Neutrophil (primary cell): ENCODE data around the gene RIMBP2.

Experiments used
- H3K27ac ChIP-seq: fragments of 200-600 bp; sonication (generic); 2 replicates; pipeline ENCODE4 v1.5.1; 2016; ENCODE audit warnings: mild to moderate bottlenecking, moderate library complexity
- H3K27me3 ChIP-seq: fragments of 200-600 bp; sonication (generic); 2 replicates; pipeline ENCODE4 v1.6.0; 2016; ENCODE audit warnings: mild to moderate bottlenecking
- H3K36me3 ChIP-seq: fragments of 200-600 bp; sonication (generic); 2 replicates; pipeline ENCODE4 v1.5.1; 2017
- H3K4me1 ChIP-seq, 2 experiments: fragments of 200-600 bp in 1 of 2; sonication (generic) in 1 of 2; 1 replicate in 1 of 2; 2 replicates in 1 of 2; pipeline versions ENCODE4 v1.5.1 to v1.6.1; 2013 to 2016; ENCODE audit warnings: low read depth in 1 of 2, low read length in 1 of 2, mild to moderate bottlenecking in 1 of 2, moderate library complexity in 1 of 2; ENCODE audit not compliant: control insufficient read depth in 1 of 2, insufficient read depth in 1 of 2
- H3K4me3 ChIP-seq, 2 experiments: fragments of 200-600 bp in 1 of 2; sonication (generic) in 1 of 2; 1 replicate in 1 of 2; 2 replicates in 1 of 2; pipeline ENCODE4 v1.5.1; 2013 to 2016; ENCODE audit warnings: low read depth in 1 of 2, low read length in 1 of 2, mild to moderate bottlenecking in 1 of 2, moderate library complexity in 1 of 2
- H3K9me3 ChIP-seq: fragments of 200-600 bp; sonication (generic); 2 replicates; pipeline ENCODE4 v1.5.1; 2016
- CTCF ChIP-seq: fragments of 200-600 bp; sonication (generic); IDR thresholded peaks from 2 replicates; pipeline ENCODE4 v1.5.1; 2016; ENCODE audit warnings: antibody characterized with exemption

The RIMBP2 gene

DNA sequence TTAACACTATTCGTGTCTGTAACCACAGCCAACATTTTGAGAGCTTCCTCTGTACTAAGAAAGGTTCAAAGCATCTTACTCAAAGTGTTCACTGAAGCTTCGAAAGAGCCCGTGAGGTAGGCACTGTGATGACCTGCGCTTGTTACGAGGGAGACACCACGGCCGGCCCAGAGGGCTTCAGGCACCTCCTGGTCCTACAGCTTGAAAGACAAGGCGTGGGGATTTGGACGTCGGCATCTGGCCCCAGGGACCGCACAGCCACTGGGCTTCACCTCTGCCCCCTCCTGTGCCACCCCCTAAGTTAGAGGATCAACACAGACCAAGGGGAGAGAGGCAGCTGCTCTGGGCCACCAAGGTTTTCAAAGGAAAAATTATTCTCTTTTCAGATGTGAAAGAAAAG, 75.6 kb downstream of the RIMBP2 start:
- Histone ChIP-seq H3K9me3 (no peaks in the 10 kb centered on the region), H3K27me3 (no peaks in the 10 kb centered on the region), H3K4me1 (no peaks in the 10 kb centered on the region), H3K36me3 (no peaks in the 10 kb centered on the region), H3K27ac (no peak overlapping the region), H3K4me3 (no peak overlapping the region)
- TF ChIP-seq CTCF: no peak

DNA sequence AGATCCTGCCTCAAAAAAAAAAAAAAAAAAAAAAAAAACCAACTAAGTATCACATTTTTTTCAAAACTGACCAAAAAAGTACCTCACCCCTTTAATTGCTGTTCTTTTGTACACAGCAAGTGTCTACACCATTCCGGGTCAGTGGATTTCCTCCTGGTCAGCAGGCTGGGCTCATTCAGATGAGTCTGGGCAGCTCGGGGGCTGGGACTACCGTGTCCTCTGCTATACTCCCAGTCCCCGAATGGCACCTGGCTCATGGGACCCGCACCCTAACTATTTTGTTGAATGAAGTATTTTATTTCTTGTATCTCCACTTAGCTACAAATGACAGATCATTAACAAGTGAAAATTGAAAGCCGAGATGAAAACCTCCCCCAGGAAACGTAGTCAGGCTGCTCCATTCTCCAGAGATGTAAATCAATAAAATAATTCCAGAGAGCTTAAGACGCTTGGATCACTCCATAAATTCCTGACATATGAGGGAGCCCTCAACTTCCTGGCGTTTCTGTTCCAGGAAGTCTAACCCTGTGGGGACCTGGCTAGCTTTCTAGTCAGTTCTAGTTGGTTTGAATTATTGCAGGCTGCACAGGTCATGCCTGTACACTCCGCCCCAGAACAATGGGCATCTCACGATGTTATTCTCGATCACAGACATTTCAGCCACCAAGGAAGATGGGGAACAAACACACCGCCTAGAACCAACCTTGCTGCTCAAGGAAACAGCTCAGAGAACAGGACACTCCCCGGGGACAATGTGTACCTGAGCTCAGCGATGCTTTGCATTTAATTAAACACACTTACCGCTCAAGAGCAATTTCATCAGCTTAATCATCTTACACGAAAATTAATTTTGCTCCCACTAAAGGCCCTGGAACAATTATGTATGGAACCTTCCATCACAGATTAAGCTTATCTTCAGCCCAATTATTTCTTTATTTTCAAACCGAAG, 76.3 kb downstream of the RIMBP2 start:
- H3K4me3 ChIP-seq: no peak overlapping the region
- TF ChIP-seq CTCF: no peak
- H3K36me3 ChIP-seq: no peaks in the 10 kb centered on the region
- H3K27ac ChIP-seq: no peak overlapping the region
- H3K9me3 ChIP-seq: no peaks in the 10 kb centered on the region
- peaks cover 5% of the 10 kb centered on the region for H3K27me3 ChIP-seq
- no peaks in the 10 kb centered on the region for H3K4me1 ChIP-seq

DNA sequence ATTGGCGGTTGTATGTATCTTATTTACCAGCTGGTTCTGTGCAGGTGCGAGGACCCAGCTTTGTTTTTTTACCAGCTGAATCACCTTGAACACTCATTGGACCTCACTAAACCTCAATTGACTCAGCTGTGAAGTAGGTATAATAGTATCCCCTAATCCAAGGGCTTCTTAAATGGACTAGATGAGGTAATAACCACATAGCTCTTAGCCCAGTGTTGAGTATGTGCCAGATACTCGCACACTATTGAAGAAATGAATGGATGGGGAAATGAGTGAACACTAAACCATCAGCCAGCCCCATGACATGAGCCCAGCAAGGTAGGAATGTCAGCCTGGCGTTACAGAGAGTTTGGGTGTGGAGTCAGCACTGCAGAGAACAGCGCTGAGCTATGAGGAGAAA, 79.7 kb downstream of the RIMBP2 start:
- no peak overlapping the region for H3K27ac ChIP-seq
- H3K4me3 ChIP-seq: no peak overlapping the region
- H3K27me3 ChIP-seq: peaks cover 28% of the 10 kb centered on the region
- no peaks in the 10 kb centered on the region for H3K4me1 ChIP-seq
- no peak for TF ChIP-seq CTCF
- H3K9me3 ChIP-seq: no peaks in the 10 kb centered on the region
- no peaks in the 10 kb centered on the region for H3K36me3 ChIP-seq

- no peak overlapping the region for H3K4me3 ChIP-seq
- H3K27me3 ChIP-seq: peaks cover 28% of the 10 kb centered on the region
- H3K9me3 ChIP-seq: no peaks in the 10 kb centered on the region
- no peak for TF ChIP-seq CTCF
- H3K27ac ChIP-seq: no peak overlapping the region
- no peaks in the 10 kb centered on the region for H3K36me3 ChIP-seq
- H3K4me1 ChIP-seq: no peaks in the 10 kb centered on the region
Measured at GRCh38 chr12:130634866-130635265, 81.2 kb downstream of the RIMBP2 start.

DNA sequence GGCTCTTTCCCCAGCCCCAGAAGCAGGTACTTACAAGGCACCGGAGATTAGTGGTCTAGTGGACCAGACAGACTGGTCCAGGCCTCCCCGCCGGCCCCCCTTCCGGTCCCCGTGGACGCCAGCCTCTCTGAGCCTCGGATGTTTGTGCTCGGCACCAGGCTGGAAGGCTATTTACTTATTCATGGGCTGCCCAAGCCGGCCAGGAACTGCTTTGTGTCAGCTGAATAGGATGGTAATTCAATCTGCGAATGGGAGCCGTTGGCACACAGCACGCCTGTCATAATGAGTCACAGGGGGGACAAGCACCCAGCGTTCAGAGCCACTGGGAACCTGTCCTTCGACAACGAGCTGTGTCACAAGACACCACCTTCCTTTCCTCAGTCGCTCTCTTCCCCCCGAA, 82.3 kb downstream of the RIMBP2 start:
- no peak for TF ChIP-seq CTCF
- H3K27ac ChIP-seq: no peak overlapping the region
- H3K4me3 ChIP-seq: no peak overlapping the region
- H3K27me3 ChIP-seq: peaks cover 28% of the 10 kb centered on the region
- no peaks in the 10 kb centered on the region for H3K4me1 ChIP-seq
- H3K36me3 ChIP-seq: no peaks in the 10 kb centered on the region
- H3K9me3 ChIP-seq: no peaks in the 10 kb centered on the region
